ENCODE results near the gene SDF2L1.
"Not testable (repeated sequence)": the region's sequence is repeated elsewhere in the genome, so short reads cannot be mapped to it uniquely, and the experiment has no call there.

Gene SDF2L1

GRCh38 chr22:21660904-21661303 is 18.8 kb downstream of the SDF2L1 start:
- no peaks in the 10 kb centered on the region for H3K36me3 ChIP-seq (ENCODE audit: control insufficient read depth, insufficient read depth, low read length)
- no peaks in the 10 kb centered on the region for H3K9me3 ChIP-seq (ENCODE audit: control insufficient read depth, insufficient read depth, low read length)
- H3K9ac ChIP-seq (ENCODE audit: low read depth, low read length) = no peak overlapping the region
- H3K4me3 ChIP-seq (ENCODE audit: low read depth, low read length) = no peak overlapping the region
- peaks cover 3% of the 10 kb centered on the region for H3K4me1 ChIP-seq (ENCODE audit: control insufficient read depth, insufficient read depth, low read length)
- H3K27me3 ChIP-seq (ENCODE audit: control insufficient read depth, insufficient read depth, low read length) = peaks cover 8% of the 10 kb centered on the region

- no peaks in the 10 kb centered on the region for H3K4me1 ChIP-seq (ENCODE audit: control insufficient read depth, insufficient read depth, low read length)
- no peak overlapping the region for H3K4me3 ChIP-seq (ENCODE audit: low read depth, low read length)
- H3K9ac ChIP-seq (ENCODE audit: low read depth, low read length) = no peak overlapping the region
- no peaks in the 10 kb centered on the region for H3K36me3 ChIP-seq (ENCODE audit: control insufficient read depth, insufficient read depth, low read length)
- H3K27me3 ChIP-seq (ENCODE audit: control insufficient read depth, insufficient read depth, low read length) = peaks cover 8% of the 10 kb centered on the region
- H3K9me3 ChIP-seq (ENCODE audit: control insufficient read depth, insufficient read depth, low read length) = no peaks in the 10 kb centered on the region
Measured at GRCh38 chr22:21661991-21662390, 19.9 kb downstream of the SDF2L1 start.

GRCh38 chr22:21663738-21664137 is 21.6 kb downstream of the SDF2L1 start:
- no peak overlapping the region for H3K9ac ChIP-seq (ENCODE audit: low read depth, low read length)
- H3K4me3 ChIP-seq (ENCODE audit: low read depth, low read length) = no peak overlapping the region
- H3K36me3 ChIP-seq (ENCODE audit: control insufficient read depth, insufficient read depth, low read length) = no peaks in the 10 kb centered on the region
- no peaks in the 10 kb centered on the region for H3K4me1 ChIP-seq (ENCODE audit: control insufficient read depth, insufficient read depth, low read length)
- H3K9me3 ChIP-seq (ENCODE audit: control insufficient read depth, insufficient read depth, low read length) = no peaks in the 10 kb centered on the region
- peaks cover 8% of the 10 kb centered on the region for H3K27me3 ChIP-seq (ENCODE audit: control insufficient read depth, insufficient read depth, low read length)

- Histone ChIP-seq H3K4me3 (ENCODE audit: low read depth, low read length) (peak overlapping the region; percentile 94), H3K36me3 (ENCODE audit: control insufficient read depth, insufficient read depth, low read length) (no peaks in the 10 kb centered on the region), H3K9me3 (ENCODE audit: control insufficient read depth, insufficient read depth, low read length) (no peaks in the 10 kb centered on the region), H3K9ac (ENCODE audit: low read depth, low read length) (no peak overlapping the region), H3K4me1 (ENCODE audit: control insufficient read depth, insufficient read depth, low read length) (no peaks in the 10 kb centered on the region), H3K27me3 (ENCODE audit: control insufficient read depth, insufficient read depth, low read length) (peaks cover 7% of the 10 kb centered on the region)
Measured at GRCh38 chr22:21665047-21665851, 23.1 kb downstream of the SDF2L1 start.

- H3K9ac ChIP-seq (ENCODE audit: low read depth, low read length) = no peak overlapping the region
- peak overlapping the region; percentile 94 for H3K4me3 ChIP-seq (ENCODE audit: low read depth, low read length)
- H3K4me1 ChIP-seq (ENCODE audit: control insufficient read depth, insufficient read depth, low read length) = no peaks in the 10 kb centered on the region
- H3K27me3 ChIP-seq (ENCODE audit: control insufficient read depth, insufficient read depth, low read length) = peaks cover 4% of the 10 kb centered on the region
- H3K36me3 ChIP-seq (ENCODE audit: control insufficient read depth, insufficient read depth, low read length) = peaks cover 6% of the 10 kb centered on the region
- no peaks in the 10 kb centered on the region for H3K9me3 ChIP-seq (ENCODE audit: control insufficient read depth, insufficient read depth, low read length)
Measured at GRCh38 chr22:21666786-21667185, 24.7 kb downstream of the SDF2L1 start.

GRCh38 chr22:21669026-21669425 is 26.9 kb downstream of the SDF2L1 start:
- Histone ChIP-seq H3K4me1 (ENCODE audit: control insufficient read depth, insufficient read depth, low read length) (no peaks in the 10 kb centered on the region), H3K27me3 (ENCODE audit: control insufficient read depth, insufficient read depth, low read length) (peaks cover 2% of the 10 kb centered on the region), H3K36me3 (ENCODE audit: control insufficient read depth, insufficient read depth, low read length) (peaks cover 17% of the 10 kb centered on the region), H3K4me3 (ENCODE audit: low read depth, low read length) (no peak overlapping the region), H3K9me3 (ENCODE audit: control insufficient read depth, insufficient read depth, low read length) (no peaks in the 10 kb centered on the region), H3K9ac (ENCODE audit: low read depth, low read length) (no peak overlapping the region)

GRCh38 chr22:21672107-21672629 is 30.1 kb downstream of the SDF2L1 start:
- no peaks in the 10 kb centered on the region for H3K9me3 ChIP-seq (ENCODE audit: control insufficient read depth, insufficient read depth, low read length)
- no peaks in the 10 kb centered on the region for H3K4me1 ChIP-seq (ENCODE audit: control insufficient read depth, insufficient read depth, low read length)
- H3K36me3 ChIP-seq (ENCODE audit: control insufficient read depth, insufficient read depth, low read length) = peaks cover 33% of the 10 kb centered on the region
- H3K4me3 ChIP-seq (ENCODE audit: low read depth, low read length) = no peak overlapping the region
- H3K27me3 ChIP-seq (ENCODE audit: control insufficient read depth, insufficient read depth, low read length) = no peaks in the 10 kb centered on the region
- no peak overlapping the region for H3K9ac ChIP-seq (ENCODE audit: low read depth, low read length)

- H3K27me3 ChIP-seq (ENCODE audit: control insufficient read depth, insufficient read depth, low read length) = no peaks in the 10 kb centered on the region
- no peak overlapping the region for H3K9ac ChIP-seq (ENCODE audit: low read depth, low read length)
- H3K4me3 ChIP-seq (ENCODE audit: low read depth, low read length) = no peak overlapping the region
- no peaks in the 10 kb centered on the region for H3K9me3 ChIP-seq (ENCODE audit: control insufficient read depth, insufficient read depth, low read length)
- H3K36me3 ChIP-seq (ENCODE audit: control insufficient read depth, insufficient read depth, low read length) = peaks cover 36% of the 10 kb centered on the region
- H3K4me1 ChIP-seq (ENCODE audit: control insufficient read depth, insufficient read depth, low read length) = no peaks in the 10 kb centered on the region
Measured at GRCh38 chr22:21673534-21674321, 31.6 kb downstream of the SDF2L1 start.

GRCh38 chr22:21674638-21675245 is 32.6 kb downstream of the SDF2L1 start:
- H3K4me1 ChIP-seq (ENCODE audit: control insufficient read depth, insufficient read depth, low read length) = no peaks in the 10 kb centered on the region
- H3K36me3 ChIP-seq (ENCODE audit: control insufficient read depth, insufficient read depth, low read length) = peaks cover 36% of the 10 kb centered on the region
- H3K9me3 ChIP-seq (ENCODE audit: control insufficient read depth, insufficient read depth, low read length) = no peaks in the 10 kb centered on the region
- no peaks in the 10 kb centered on the region for H3K27me3 ChIP-seq (ENCODE audit: control insufficient read depth, insufficient read depth, low read length)
- no peak overlapping the region for H3K9ac ChIP-seq (ENCODE audit: low read depth, low read length)
- no peak overlapping the region for H3K4me3 ChIP-seq (ENCODE audit: low read depth, low read length)

GRCh38 chr22:21677606-21678443 is 35.7 kb downstream of the SDF2L1 start:
- peaks cover 36% of the 10 kb centered on the region for H3K36me3 ChIP-seq (ENCODE audit: control insufficient read depth, insufficient read depth, low read length)
- H3K4me1 ChIP-seq (ENCODE audit: control insufficient read depth, insufficient read depth, low read length) = no peaks in the 10 kb centered on the region
- H3K27me3 ChIP-seq (ENCODE audit: control insufficient read depth, insufficient read depth, low read length) = no peaks in the 10 kb centered on the region
- H3K9ac ChIP-seq (ENCODE audit: low read depth, low read length) = no peak overlapping the region
- no peaks in the 10 kb centered on the region for H3K9me3 ChIP-seq (ENCODE audit: control insufficient read depth, insufficient read depth, low read length)
- H3K4me3 ChIP-seq (ENCODE audit: low read depth, low read length) = no peak overlapping the region

GRCh38 chr22:21678842-21679241 is 36.7 kb downstream of the SDF2L1 start:
- not testable (repeated sequence) for H3K27me3 ChIP-seq (ENCODE audit: control insufficient read depth, insufficient read depth, low read length); H3K4me1 ChIP-seq (ENCODE audit: control insufficient read depth, insufficient read depth, low read length); H3K9ac ChIP-seq (ENCODE audit: low read depth, low read length); H3K9me3 ChIP-seq (ENCODE audit: control insufficient read depth, insufficient read depth, low read length); H3K4me3 ChIP-seq (ENCODE audit: low read depth, low read length)
- H3K36me3 ChIP-seq (ENCODE audit: control insufficient read depth, insufficient read depth, low read length) = peaks cover 37% of the 10 kb centered on the region

Measured in iPS-15b (cell line).